ENCODE measurements around the gene BSND.

BSND gene

GRCh38 chr1:54967372-54967771 lies 31.4 kb upstream of the BSND start:
- DNase-seq (ENCODE audit: low read depth, low spot score): no peak
- in situ Hi-C loops (cut with HindIII; ENCODE audit: low sequenced_read_pairs): no loop called here
- no peak for TF ChIP-seq CTCF (IDR thresholded peaks at IDR 0.05; ENCODE audit: low read depth, low read length)
- H3K4me3 ChIP-seq (ENCODE audit: low read depth, low read length): no peak overlapping the region

DNA sequence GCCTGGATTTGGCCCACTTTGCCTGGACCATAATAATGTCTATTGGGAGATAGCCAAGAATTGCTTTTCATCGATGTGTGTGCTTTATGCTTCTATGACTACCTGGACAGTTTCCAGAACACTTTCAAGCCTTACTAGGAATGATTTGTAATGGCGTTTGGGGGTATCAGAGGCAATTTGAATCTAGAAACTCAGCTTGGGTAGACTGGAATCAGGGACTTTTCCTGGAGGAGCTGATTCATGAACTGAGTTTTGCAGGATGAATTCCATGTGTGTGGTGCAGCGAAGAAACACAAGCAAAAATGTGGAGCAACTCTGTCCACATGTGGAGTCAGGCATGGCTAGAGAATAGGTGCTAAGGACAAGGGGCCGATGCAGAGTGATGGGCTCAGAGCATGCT lies 30.2 kb upstream of the BSND start:
- DNase-seq (ENCODE audit: low read depth, low spot score): no peak
- no peak overlapping the region for H3K4me3 ChIP-seq (ENCODE audit: low read depth, low read length)
- TF ChIP-seq CTCF (IDR thresholded peaks at IDR 0.05; ENCODE audit: low read depth, low read length): no peak
- in situ Hi-C loops (cut with HindIII; ENCODE audit: low sequenced_read_pairs): no loop called here

DNA sequence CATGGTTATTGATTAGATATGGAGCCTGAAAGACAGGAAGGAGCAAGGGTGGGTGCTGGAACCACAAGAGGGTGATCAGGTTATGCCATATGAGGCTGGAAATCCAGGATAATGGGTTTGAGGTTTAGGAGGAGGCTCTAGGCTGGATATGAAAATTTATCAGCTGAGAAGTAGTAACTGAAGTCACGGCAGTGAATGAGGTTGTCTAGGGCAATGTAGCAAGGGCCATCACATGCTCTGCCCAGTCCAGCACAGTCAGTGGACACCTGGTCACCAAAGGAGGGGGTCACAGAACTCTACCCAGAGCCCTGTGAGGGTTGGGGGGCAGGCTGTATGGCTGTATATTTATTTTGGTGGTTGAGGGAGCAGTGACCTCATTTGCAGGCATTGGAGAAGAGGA lies 28.9 kb upstream of the BSND start:
- TF ChIP-seq CTCF (IDR thresholded peaks at IDR 0.05; ENCODE audit: low read depth, low read length): no peak
- no peak overlapping the region for H3K4me3 ChIP-seq (ENCODE audit: low read depth, low read length)
- in situ Hi-C loops (cut with HindIII; ENCODE audit: low sequenced_read_pairs): no loop called here
- no peak for DNase-seq (ENCODE audit: low read depth, low spot score)

GRCh38 chr1:54970901-54971300 lies 27.8 kb upstream of the BSND start:
- no peak overlapping the region for H3K4me3 ChIP-seq (ENCODE audit: low read depth, low read length)
- no peak for DNase-seq (ENCODE audit: low read depth, low spot score)
- in situ Hi-C loops (cut with HindIII; ENCODE audit: low sequenced_read_pairs): no loop called here
- no peak for TF ChIP-seq CTCF (IDR thresholded peaks at IDR 0.05; ENCODE audit: low read depth, low read length)

GRCh38 chr1:54971317-54971791 lies 27.4 kb upstream of the BSND start:
- TF ChIP-seq CTCF (IDR thresholded peaks at IDR 0.05; ENCODE audit: low read depth, low read length): no peak
- DNase-seq (ENCODE audit: low read depth, low spot score): peak; percentile 27
- no peak overlapping the region for H3K4me3 ChIP-seq (ENCODE audit: low read depth, low read length)
- in situ Hi-C loops (cut with HindIII; ENCODE audit: low sequenced_read_pairs): no loop called here

GRCh38 chr1:54972436-54972835 lies 26.3 kb upstream of the BSND start:
- DNase-seq (ENCODE audit: low read depth, low spot score): no peak
- in situ Hi-C loops (cut with HindIII; ENCODE audit: low sequenced_read_pairs): no loop called here
- no peak for TF ChIP-seq CTCF (IDR thresholded peaks at IDR 0.05; ENCODE audit: low read depth, low read length)
- no peak overlapping the region for H3K4me3 ChIP-seq (ENCODE audit: low read depth, low read length)
